SK-N-SH (cell line): ENCODE measurements around the gene MPO. TPM values are rescaled to one million over a fixed set of nuclear protein-coding genes. Genes with fewer than 3 reads are reported as not detected.

ENCODE experiments used
- CTCF ChIA-PET: fragments of 300-600, 350-600 bp; formaldehyde crosslinking; extraction: SDS; loops from one replicate; lab custom pipeline; 2021; lab: Yijun Ruan, JAX
- POLR2A ChIA-PET: fragments of 350-600 bp; sonication (Branson Sonifier 250); formaldehyde crosslinking; extraction: SDS; loops from one replicate; lab custom pipeline; 2020; ENCODE audit warnings: antibody characterized with exemption, inconsistent platforms; lab: Yijun Ruan, JAX
- DNase-seq: peaks from one replicate; pipeline ENCODE4 v3.0.0; 2012
- H2AFZ ChIP-seq: fragments of 200-600 bp; sonication (generic); 2 replicates; pipeline ENCODE4 v1.8.1; 2016; ENCODE audit warnings: antibody characterized with exemption, mild to moderate bottlenecking, low read depth
- H3F3A ChIP-seq: fragments of 200-600 bp; sonication (generic); replicated peaks from 2 replicates; pipeline ENCODE3; 2016; ENCODE audit warnings: antibody characterized with exemption, mild to moderate bottlenecking; ENCODE audit not compliant: insufficient read depth
- H3K27ac ChIP-seq, 2 experiments: fragments of 200-500 bp in 1 of 2; fragments of 200-600 bp in 1 of 2; sonication (Bioruptor generic) in 1 of 2; sonication (generic), shearing (Covaris generic) in 1 of 2; 2 replicates each; pipeline versions ENCODE4 v1.5.1 to v1.6.1; 2014 to 2016; ENCODE audit warnings: low read depth in 2 of 2, inconsistent platforms in 1 of 2, low read length in 1 of 2, mild to moderate bottlenecking in 1 of 2, mixed read lengths in 1 of 2
- H3K27me3 ChIP-seq: fragments of 200-600 bp; sonication (generic), shearing (Covaris generic); 2 replicates; pipeline ENCODE4 v1.6.1; 2016; ENCODE audit warnings: mixed run types; ENCODE audit not compliant: insufficient read depth
- H3K36me3 ChIP-seq, 2 experiments: fragments of 200-500 bp in 1 of 2; fragments of 200-600 bp in 1 of 2; sonication (Bioruptor generic) in 1 of 2; sonication (generic) in 1 of 2; replicated peaks in 1 of 2; 2 replicates each; pipeline versions ENCODE3 to v1.5.1; 2014 to 2016; ENCODE audit warnings: low read length in 1 of 2, mild to moderate bottlenecking in 1 of 2; ENCODE audit not compliant: insufficient read depth in 2 of 2, control insufficient read depth in 1 of 2
- H3K4me1 ChIP-seq, 2 experiments: fragments of 200-500 bp in 1 of 2; fragments of 200-600 bp in 1 of 2; sonication (Bioruptor generic) in 1 of 2; sonication (generic), shearing (Covaris generic) in 1 of 2; 2 replicates each; pipeline versions ENCODE4 v1.5.1 to v1.6.1; 2014 to 2016; ENCODE audit warnings: low read depth in 1 of 2, low read length in 1 of 2, mixed run types in 1 of 2; ENCODE audit not compliant: insufficient read depth in 2 of 2, control insufficient read depth in 1 of 2
- H3K4me2 ChIP-seq: fragments of 200-600 bp; sonication (generic), shearing (Covaris generic); 2 replicates; pipeline ENCODE4 v1.6.1; 2017; ENCODE audit warnings: mixed run types
- H3K4me3 ChIP-seq, 2 experiments: fragments of 200-500 bp in 1 of 2; fragments of 200-600 bp in 1 of 2; sonication (Bioruptor generic) in 1 of 2; sonication (generic), shearing (Covaris generic) in 1 of 2; 2 replicates each; pipeline versions ENCODE4 v1.5.1 to v1.8.1; 2014 to 2016; ENCODE audit warnings: low read depth in 2 of 2, inconsistent platforms in 1 of 2, low read length in 1 of 2, mild to moderate bottlenecking in 1 of 2, mixed read lengths in 1 of 2, moderate library complexity in 1 of 2
- H3K79me2 ChIP-seq: fragments of 200-600 bp; sonication (generic); 2 replicates; pipeline ENCODE4 v1.8.1; 2017; ENCODE audit warnings: mild to moderate bottlenecking; ENCODE audit not compliant: insufficient read depth
- H3K9ac ChIP-seq: fragments of 200-600 bp; sonication (generic); 2 replicates; pipeline ENCODE4 v1.6.1; 2017; ENCODE audit warnings: mixed run types
- H3K9me2 ChIP-seq: fragments of 200-600 bp; sonication (generic); 2 replicates; pipeline ENCODE4 v1.6.1; 2017; ENCODE audit warnings: mixed run types
- H3K9me3 ChIP-seq: fragments of 200-600 bp; sonication (generic); 2 replicates; pipeline ENCODE4 v1.6.1; 2017; ENCODE audit warnings: mixed run types, mild to moderate bottlenecking, moderate library complexity
- H4K20me1 ChIP-seq: fragments of 200-600 bp; sonication (generic); 2 replicates; pipeline ENCODE4 v1.6.1; 2017; ENCODE audit warnings: mild to moderate bottlenecking, mixed run types; ENCODE audit not compliant: insufficient read depth
- CTCF ChIP-seq: fragments of 200-600 bp; sonication (generic); IDR thresholded peaks from 2 replicates; pipeline ENCODE4 v1.6.1; 2017; ENCODE audit warnings: antibody characterized with exemption, mild to moderate bottlenecking, moderate library complexity
- ELF1 ChIP-seq: IDR thresholded peaks from 2 replicates; pipeline ENCODE4 v1.4.0; 2012
- FOSL2 ChIP-seq: IDR thresholded peaks from 2 replicates; pipeline ENCODE4 v1.4.0; 2012; ENCODE audit warnings: low read depth, mild to moderate bottlenecking, moderate library complexity, borderline replicate concordance
- GABPA ChIP-seq: IDR thresholded peaks from 2 replicates; pipeline ENCODE4 v1.4.0; 2012; ENCODE audit warnings: low read depth, mild to moderate bottlenecking
- JUND ChIP-seq: IDR thresholded peaks from 2 replicates; pipeline ENCODE4 v1.4.0; 2012
- MAX ChIP-seq: IDR thresholded peaks from 2 replicates; pipeline ENCODE4 v1.4.0; 2012; ENCODE audit warnings: low read depth
- MEF2A ChIP-seq: IDR thresholded peaks from 2 replicates; pipeline ENCODE4 v1.4.0; 2012; ENCODE audit warnings: low read depth, borderline replicate concordance
- MXI1 ChIP-seq: IDR thresholded peaks from 2 replicates; pipeline ENCODE4 v1.6.1; 2012; ENCODE audit warnings: mild to moderate bottlenecking, low read depth, low read length, improper control_type of control experiment
- NFIC ChIP-seq: IDR thresholded peaks from 2 replicates; pipeline ENCODE4 v1.4.0; 2012; ENCODE audit warnings: borderline replicate concordance
- POLR2AphosphoS5 ChIP-seq: IDR thresholded peaks from 2 replicates; pipeline ENCODE4 v1.6.1; 2012; ENCODE audit warnings: low read depth, low read length
- RAD21 ChIP-seq: IDR thresholded peaks from 2 replicates; pipeline ENCODE4 v1.6.1; 2012; ENCODE audit warnings: mild to moderate bottlenecking, low read length
- RCOR1 ChIP-seq: fragments of 150-350 bp; IDR thresholded peaks from 2 replicates; pipeline ENCODE4 v1.6.1; 2017; ENCODE audit warnings: antibody characterized with exemption, low read length
- REST ChIP-seq: IDR thresholded peaks from 2 replicates; pipeline ENCODE4 v1.6.1; 2012; ENCODE audit warnings: mild to moderate bottlenecking, low read depth, low read length, moderate library complexity
- RXRA ChIP-seq: IDR thresholded peaks from 2 replicates; pipeline ENCODE4 v1.4.0; 2012; ENCODE audit warnings: low read depth, mild to moderate bottlenecking, borderline replicate concordance
- SIN3A ChIP-seq: IDR thresholded peaks from 2 replicates; pipeline ENCODE4 v1.6.1; 2012; ENCODE audit warnings: low read depth, mild to moderate bottlenecking, low read length, moderate library complexity, borderline replicate concordance
- SMC3 ChIP-seq: IDR thresholded peaks from 2 replicates; pipeline ENCODE4 v1.6.1; 2012; ENCODE audit warnings: low read depth, low read length, improper control_type of control experiment
- TCF12 ChIP-seq: IDR thresholded peaks from 2 replicates; pipeline ENCODE4 v1.4.0; 2012
- TEAD4 ChIP-seq: IDR thresholded peaks from 2 replicates; pipeline ENCODE4 v1.4.0; 2012; ENCODE audit warnings: mild to moderate bottlenecking, borderline replicate concordance; ENCODE audit not compliant: insufficient read depth
- USF1 ChIP-seq: IDR thresholded peaks from 2 replicates; pipeline ENCODE4 v1.4.0; 2012; ENCODE audit warnings: low read depth, borderline replicate concordance
- YY1 ChIP-seq: IDR thresholded peaks from 2 replicates; pipeline ENCODE4 v1.4.0; 2012; ENCODE audit warnings: low read depth, mild to moderate bottlenecking
- WGBS: methylation state at CpG from one replicate; pipeline ENCODE4 v1.1.6; 2017; ENCODE audit warnings: low lambda C conversion rate; 5-methylcytosine and 5-hydroxymethylcytosine counted together
- polyA plus RNA-seq, 3 experiments: library from polyadenylated mRNA; depleted of rRNA; stranded (reverse); fragments of >200 nt; gene quantifications; 2 replicates each; pipeline ENCODE4 v1.2.3, GENCODE V29; 2012

The MPO gene
- polyA plus RNA-seq, 1 of the 3 experiments (the other 2 are of a cell fraction) = not detected

GRCh38 chr17:58234512-58234911 lies 46.2 kb downstream of the MPO start:
- Histone ChIP-seq H3K9me3 (no peaks in the 10 kb centered on the region), H3K4me3 (no peak overlapping the region), H3K27me3 (peaks cover 47% of the 10 kb centered on the region), H4K20me1 (no peaks in the 10 kb centered on the region), H3K9me2 (no peaks in the 10 kb centered on the region), H3F3A (no peaks in the 10 kb centered on the region), H3K79me2 (no peaks in the 10 kb centered on the region), H2AFZ (no peak overlapping the region), H3K27ac (no peak overlapping the region), H3K36me3 (no peaks in the 10 kb centered on the region), H3K4me2 (no peak overlapping the region), H3K4me1 (no peaks in the 10 kb centered on the region), H3K9ac (no peak overlapping the region)
- 9% methylated on average over 3 of the region's 3 CpGs for WGBS
- ChIA-PET CTCF (interaction anchor here (1.9 to 5.9 kb wide), 3 partner anchors 8 to 16 kb away, joined by 5 to 73 read pairs (median 8); partner anchors contain the start of gene MKS1), POLR2A (interaction anchor here (0.6 kb wide), 1 partner anchor 347 kb away, joined by 5 read pairs; no protein-coding TSS in a partner anchor)
- no peak for TF ChIP-seq RXRA
- TF ChIP-seq ELF1 = no peak
- TF ChIP-seq USF1 = no peak
- TF ChIP-seq TCF12 = no peak
- TF ChIP-seq JUND = no peak
- no peak for TF ChIP-seq SIN3A
- TF ChIP-seq YY1 = no peak
- TF ChIP-seq POLR2AphosphoS5 = no peak
- no peak for TF ChIP-seq REST
- TF ChIP-seq FOSL2 = no peak
- TF ChIP-seq RCOR1 = no peak
- TF ChIP-seq RAD21 = no peak
- TF ChIP-seq NFIC = no peak
- TF ChIP-seq MXI1 = no peak
- no peak for TF ChIP-seq GABPA
- no peak for TF ChIP-seq CTCF
- no peak for TF ChIP-seq MAX
- no peak for TF ChIP-seq TEAD4
- TF ChIP-seq MEF2A = no peak
- TF ChIP-seq SMC3 = no peak
- DNase-seq = no peak
